Fibroblast of pulmonary artery (primary cell): ENCODE results near the gene NEAT1.

ENCODE experiments used
- DNase-seq: peaks from one replicate; pipeline ENCODE4 v3.0.0-alpha.2; 2010; ENCODE audit warnings: low read depth
- H3K4me3 ChIP-seq: replicated peaks from 2 replicates; pipeline ENCODE4 v1.5.1; 2011; ENCODE audit warnings: low read depth, mild to moderate bottlenecking, control low read depth, low read length, moderate library complexity
- TF ChIP-seq, protein P1 (sequence below): IDR thresholded peaks from 2 replicates; pipeline ENCODE4 v1.5.1; 2011; ENCODE audit warnings: mild to moderate bottlenecking, control low read depth, low read length, inconsistent platforms; ENCODE audit errors: missing control alignments

Gene NEAT1

DNA sequence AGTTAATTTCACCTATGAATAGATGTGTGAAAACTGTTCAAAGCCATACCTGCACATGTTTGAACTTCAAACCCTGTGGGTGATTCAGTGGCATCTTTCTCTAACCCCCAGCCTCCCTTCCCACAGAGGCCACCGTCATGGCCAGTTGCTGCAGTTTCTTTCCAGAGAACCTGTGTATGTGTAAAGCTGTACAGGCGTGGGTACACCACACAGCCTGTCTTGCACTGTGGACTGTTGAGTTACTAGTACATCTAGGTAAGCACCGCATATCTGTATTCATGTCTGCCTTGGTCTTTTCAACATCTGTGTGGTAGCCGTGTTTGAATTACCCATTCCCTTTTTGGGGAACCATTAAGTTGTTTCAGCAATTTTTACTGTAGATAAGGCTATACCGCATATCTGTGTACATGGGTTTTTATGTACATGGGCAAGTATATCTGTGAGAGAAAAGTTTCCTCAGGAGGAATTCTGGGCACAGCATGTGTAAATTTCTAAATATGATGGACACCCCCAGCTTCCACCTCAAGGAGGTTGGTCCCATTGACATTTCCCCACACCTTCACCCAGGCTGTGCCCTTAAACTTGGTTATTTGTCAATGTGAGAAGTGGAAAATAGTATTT, 13.9 kb downstream of the NEAT1 start:
- peak overlapping the region; percentile 16 for H3K4me3 ChIP-seq
- DNase-seq = peak; percentile 53
- TF ChIP-seq, protein P1, sequence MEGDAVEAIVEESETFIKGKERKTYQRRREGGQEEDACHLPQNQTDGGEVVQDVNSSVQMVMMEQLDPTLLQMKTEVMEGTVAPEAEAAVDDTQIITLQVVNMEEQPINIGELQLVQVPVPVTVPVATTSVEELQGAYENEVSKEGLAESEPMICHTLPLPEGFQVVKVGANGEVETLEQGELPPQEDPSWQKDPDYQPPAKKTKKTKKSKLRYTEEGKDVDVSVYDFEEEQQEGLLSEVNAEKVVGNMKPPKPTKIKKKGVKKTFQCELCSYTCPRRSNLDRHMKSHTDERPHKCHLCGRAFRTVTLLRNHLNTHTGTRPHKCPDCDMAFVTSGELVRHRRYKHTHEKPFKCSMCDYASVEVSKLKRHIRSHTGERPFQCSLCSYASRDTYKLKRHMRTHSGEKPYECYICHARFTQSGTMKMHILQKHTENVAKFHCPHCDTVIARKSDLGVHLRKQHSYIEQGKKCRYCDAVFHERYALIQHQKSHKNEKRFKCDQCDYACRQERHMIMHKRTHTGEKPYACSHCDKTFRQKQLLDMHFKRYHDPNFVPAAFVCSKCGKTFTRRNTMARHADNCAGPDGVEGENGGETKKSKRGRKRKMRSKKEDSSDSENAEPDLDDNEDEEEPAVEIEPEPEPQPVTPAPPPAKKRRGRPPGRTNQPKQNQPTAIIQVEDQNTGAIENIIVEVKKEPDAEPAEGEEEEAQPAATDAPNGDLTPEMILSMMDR = no peak

DNA sequence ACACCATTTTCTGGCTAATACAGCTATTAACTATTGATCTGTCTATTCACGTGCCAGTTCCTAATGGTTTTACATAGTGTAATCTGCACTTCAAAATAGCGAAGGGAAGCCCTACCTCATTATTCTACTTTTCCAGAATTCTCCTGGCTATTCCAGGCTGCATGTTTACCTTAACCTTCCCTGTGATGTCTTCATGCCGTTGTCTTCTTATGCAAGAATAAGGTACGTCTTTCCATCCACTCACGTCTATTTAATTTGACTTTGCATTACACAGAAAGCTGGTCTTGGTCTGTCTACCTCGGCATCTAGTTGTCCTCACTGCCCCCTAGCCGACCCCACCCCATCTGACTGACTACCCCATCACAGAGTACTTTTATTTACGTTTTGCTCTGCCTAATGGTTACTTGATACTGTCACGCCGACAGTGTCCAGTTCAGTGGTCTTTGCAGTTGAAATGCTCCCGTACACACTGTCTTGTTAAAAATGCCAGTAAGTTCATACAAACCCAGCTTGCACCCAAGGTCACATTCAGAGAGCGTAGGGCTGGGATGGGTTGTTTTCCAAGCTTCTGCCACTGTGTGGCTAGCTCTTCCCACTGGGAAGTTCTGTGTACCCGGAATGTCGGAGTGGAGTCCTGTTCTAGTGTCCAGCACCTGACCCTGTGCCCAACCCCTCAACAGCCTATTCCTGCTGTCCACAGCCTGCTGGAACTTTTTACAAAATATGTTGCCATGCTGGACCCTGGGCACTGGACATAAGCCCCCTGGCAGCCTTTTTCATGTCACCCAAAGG, 15.0 kb downstream of the NEAT1 start:
- DNase-seq = peak; percentile 50
- TF ChIP-seq, protein P1 = no peak
- H3K4me3 ChIP-seq = peak overlapping the region; percentile 8

DNA sequence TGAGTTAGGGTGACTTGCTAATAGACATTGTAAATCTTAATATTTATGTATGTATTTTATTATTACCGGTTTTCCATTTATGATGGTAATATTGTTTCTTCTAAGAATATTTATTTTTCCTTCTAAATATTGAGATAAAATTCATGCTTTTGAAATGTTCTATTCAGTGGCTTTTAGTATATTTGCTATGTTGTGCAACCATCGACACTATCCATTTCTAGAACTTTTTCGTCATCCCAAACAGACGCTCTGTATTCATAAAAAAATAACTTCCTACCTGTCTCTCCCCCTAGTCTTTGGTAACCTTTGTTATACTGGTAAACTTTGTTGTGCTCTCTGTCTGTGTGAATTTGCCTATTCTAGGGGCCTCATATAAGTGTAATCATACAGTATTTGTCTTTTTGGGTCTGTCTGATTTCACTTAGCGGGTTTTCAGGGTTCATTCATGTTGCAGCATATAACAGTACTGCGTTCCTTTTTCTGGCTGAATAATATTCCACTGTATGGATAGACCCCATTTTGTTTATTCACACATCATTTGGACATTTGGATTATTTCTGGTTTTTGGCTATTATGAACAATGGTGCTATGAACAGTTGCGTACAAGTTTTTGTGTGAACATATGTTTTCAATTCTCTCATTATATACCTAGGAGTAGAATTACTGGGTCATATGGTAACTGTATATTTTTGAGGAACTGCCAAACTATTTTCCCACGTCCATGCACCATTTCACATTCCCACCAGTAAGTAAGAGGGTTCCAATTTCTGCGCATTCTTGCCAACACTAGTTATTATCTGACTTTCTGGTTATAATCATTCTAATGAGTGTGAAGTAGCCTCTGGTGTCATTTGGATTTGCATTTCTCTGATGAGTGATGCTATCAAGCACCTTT, 15.9 kb downstream of the NEAT1 start:
- H3K4me3 ChIP-seq = no peak overlapping the region
- peak; percentile 39 for DNase-seq
- TF ChIP-seq, protein P1 = no peak

DNA sequence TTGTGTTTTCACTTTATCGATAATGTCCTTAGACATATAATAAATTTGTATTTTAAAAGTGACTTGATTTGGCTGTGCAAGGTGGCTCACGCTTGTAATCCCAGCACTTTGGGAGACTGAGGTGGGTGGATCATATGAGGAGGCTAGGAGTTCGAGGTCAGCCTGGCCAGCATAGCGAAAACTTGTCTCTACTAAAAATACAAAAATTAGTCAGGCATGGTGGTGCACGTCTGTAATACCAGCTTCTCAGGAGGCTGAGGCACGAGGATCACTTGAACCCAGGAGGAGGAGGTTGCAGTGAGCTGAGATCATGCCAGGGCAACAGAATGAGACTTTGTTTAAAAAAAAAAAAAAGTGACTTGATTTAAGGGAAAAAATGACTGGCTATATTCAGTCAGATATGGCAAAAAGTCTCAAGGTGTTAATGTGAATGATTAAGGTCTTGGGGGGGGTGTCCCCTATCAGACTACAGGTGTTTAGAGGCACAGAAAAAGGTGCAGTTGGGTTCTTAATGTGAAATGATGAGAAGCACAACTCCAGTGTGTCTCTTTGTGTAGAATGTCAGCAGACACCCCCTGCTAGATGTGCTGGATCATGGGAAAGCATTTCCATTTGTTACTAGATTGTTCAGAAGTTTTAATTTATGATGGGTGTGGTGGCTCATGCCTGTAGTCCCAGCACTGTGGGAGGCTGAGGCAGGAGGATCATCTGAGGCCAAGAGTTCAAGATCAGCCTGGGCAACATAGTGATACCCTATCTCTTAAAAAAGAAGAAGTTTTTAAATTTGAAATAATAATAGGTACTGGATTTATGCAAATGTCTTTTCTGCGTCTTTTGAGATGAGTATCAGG, 17.0 kb downstream of the NEAT1 start:
- peak; percentile 49 for DNase-seq
- H3K4me3 ChIP-seq = no peak overlapping the region
- TF ChIP-seq, protein P1 = no peak

DNA sequence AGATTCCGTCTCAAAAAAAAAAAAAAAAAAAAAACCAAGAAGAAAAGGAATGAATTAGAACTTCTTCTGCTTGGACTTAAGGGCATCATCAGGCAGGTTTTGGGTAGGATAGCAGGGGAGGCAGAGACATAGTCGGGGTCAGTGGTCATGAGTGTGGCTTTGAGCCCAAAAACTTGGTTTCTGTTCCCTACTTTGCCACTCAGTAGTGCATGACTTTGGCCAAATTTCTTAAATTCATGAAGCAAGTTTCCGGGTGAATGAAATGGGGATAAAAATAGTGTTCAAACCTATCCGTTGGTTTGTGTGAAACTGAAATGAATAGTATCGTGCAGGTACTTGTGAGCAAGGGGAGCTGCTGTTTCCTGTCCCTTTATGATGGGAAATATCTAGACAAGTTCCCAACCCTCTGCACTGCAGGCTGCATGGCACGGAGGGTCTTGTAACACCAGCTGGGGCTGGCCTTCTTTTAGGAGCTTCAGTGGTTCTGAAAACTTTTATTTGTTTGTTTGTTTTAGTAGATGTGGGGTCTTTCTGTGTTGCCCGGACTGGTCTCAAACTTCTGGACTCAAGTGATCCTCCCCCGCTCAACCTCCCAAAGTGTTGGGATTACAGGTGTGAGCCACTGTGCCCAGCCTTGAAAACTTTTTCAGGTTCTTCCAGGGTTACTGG, 18.4 kb downstream of the NEAT1 start:
- no peak overlapping the region for H3K4me3 ChIP-seq
- DNase-seq = peak; percentile 46
- TF ChIP-seq, protein P1 = no peak
